ENCODE measurements around the gene ATG2B.
A peak's percentile ranks its signal among the peaks of the same experiment; 100 is the strongest.

The ATG2B gene

GRCh38 chr14:96362965-96363750 lies at the start of gene ATG2B, which contains the start of gene GSKIP:
Gene ATG2B, minus strand, starts transcription at chr14:96363341. Its CDS starts 365 bp downstream, at chr14:96362976.
Gene GSKIP, plus strand, starts transcription at chr14:96363526. Its CDS starts 18,722 bp downstream, at chr14:96382248.
- peak; percentile 96 to 98 for DNase-seq (ENCODE audit: low read depth in 1 of 2, low spot score in 1 of 2)

GRCh38 chr14:96410119-96410518 lies 47.0 kb upstream of the ATG2B start:
- DNase-seq (ENCODE audit: low read depth in 1 of 2, low spot score in 1 of 2), result no peak

- no peak for DNase-seq (ENCODE audit: low read depth in 1 of 2, low spot score in 1 of 2)
These were observed 46.6 kb upstream of the ATG2B start for GRCh38 chr14:96409701-96410100.

GRCh38 chr14:96408608-96409007 lies 45.5 kb upstream of the ATG2B start:
- DNase-seq (ENCODE audit: low read depth in 1 of 2, low spot score in 1 of 2), result no peak

- no peak for DNase-seq (ENCODE audit: low read depth in 1 of 2, low spot score in 1 of 2)
These were observed 44.9 kb upstream of the ATG2B start for GRCh38 chr14:96407935-96408570.

- DNase-seq (ENCODE audit: low read depth in 1 of 2, low spot score in 1 of 2), result no peak
These were observed 42.5 kb upstream of the ATG2B start for GRCh38 chr14:96405677-96406076.

GRCh38 chr14:96403409-96403808 lies 40.3 kb upstream of the ATG2B start:
- DNase-seq (ENCODE audit: low read depth in 1 of 2, low spot score in 1 of 2), result no peak

GRCh38 chr14:96400495-96400894 lies 37.4 kb upstream of the ATG2B start:
- no peak for DNase-seq (ENCODE audit: low read depth in 1 of 2, low spot score in 1 of 2)

GRCh38 chr14:96399405-96399804 lies 36.3 kb upstream of the ATG2B start:
- DNase-seq (ENCODE audit: low read depth in 1 of 2, low spot score in 1 of 2), result no peak

- no peak for DNase-seq (ENCODE audit: low read depth in 1 of 2, low spot score in 1 of 2)
These were observed 35.8 kb upstream of the ATG2B start for GRCh38 chr14:96398921-96399320.

GRCh38 chr14:96398432-96398831 lies 35.3 kb upstream of the ATG2B start:
- no peak for DNase-seq (ENCODE audit: low read depth in 1 of 2, low spot score in 1 of 2)

- DNase-seq (ENCODE audit: low read depth in 1 of 2, low spot score in 1 of 2), result no peak
These were observed 31.1 kb upstream of the ATG2B start for GRCh38 chr14:96394047-96394815.

- no peak for DNase-seq (ENCODE audit: low read depth in 1 of 2, low spot score in 1 of 2)
These were observed 30.0 kb upstream of the ATG2B start for GRCh38 chr14:96393071-96393691.

GRCh38 chr14:96391293-96392118 lies 28.4 kb upstream of the ATG2B start:
- peak; percentile 99 to 100 for DNase-seq (ENCODE audit: low read depth in 1 of 2, low spot score in 1 of 2)

GRCh38 chr14:96390965-96391292 lies 27.8 kb upstream of the ATG2B start:
- DNase-seq (ENCODE audit: low read depth in 1 of 2, low spot score in 1 of 2), result no peak

GRCh38 chr14:96385385-96385784 lies 22.2 kb upstream of the ATG2B start:
- no peak for DNase-seq (ENCODE audit: low read depth in 1 of 2, low spot score in 1 of 2)

GRCh38 chr14:96384740-96385139 lies 21.6 kb upstream of the ATG2B start:
- no peak for DNase-seq (ENCODE audit: low read depth in 1 of 2, low spot score in 1 of 2)

GRCh38 chr14:96384053-96384452 lies 20.9 kb upstream of the ATG2B start:
- no peak for DNase-seq (ENCODE audit: low read depth in 1 of 2, low spot score in 1 of 2)

GRCh38 chr14:96383445-96383844 lies 20.3 kb upstream of the ATG2B start:
- DNase-seq (ENCODE audit: low read depth in 1 of 2, low spot score in 1 of 2), result no peak

GRCh38 chr14:96380735-96381134 lies 17.6 kb upstream of the ATG2B start:
- DNase-seq (ENCODE audit: low read depth in 1 of 2, low spot score in 1 of 2), result no peak

GRCh38 chr14:96376093-96376492 lies 13.0 kb upstream of the ATG2B start:
- no peak for DNase-seq (ENCODE audit: low read depth in 1 of 2, low spot score in 1 of 2)

All from activated T-helper 1 cell treated with anti-CD3 and anti-CD28 coated beads, Interleukin-2, amount 50 U/mL, for 16 hours (primary cell).